ENCODE data around the gene SIGLEC12.

Gene SIGLEC12

DNA sequence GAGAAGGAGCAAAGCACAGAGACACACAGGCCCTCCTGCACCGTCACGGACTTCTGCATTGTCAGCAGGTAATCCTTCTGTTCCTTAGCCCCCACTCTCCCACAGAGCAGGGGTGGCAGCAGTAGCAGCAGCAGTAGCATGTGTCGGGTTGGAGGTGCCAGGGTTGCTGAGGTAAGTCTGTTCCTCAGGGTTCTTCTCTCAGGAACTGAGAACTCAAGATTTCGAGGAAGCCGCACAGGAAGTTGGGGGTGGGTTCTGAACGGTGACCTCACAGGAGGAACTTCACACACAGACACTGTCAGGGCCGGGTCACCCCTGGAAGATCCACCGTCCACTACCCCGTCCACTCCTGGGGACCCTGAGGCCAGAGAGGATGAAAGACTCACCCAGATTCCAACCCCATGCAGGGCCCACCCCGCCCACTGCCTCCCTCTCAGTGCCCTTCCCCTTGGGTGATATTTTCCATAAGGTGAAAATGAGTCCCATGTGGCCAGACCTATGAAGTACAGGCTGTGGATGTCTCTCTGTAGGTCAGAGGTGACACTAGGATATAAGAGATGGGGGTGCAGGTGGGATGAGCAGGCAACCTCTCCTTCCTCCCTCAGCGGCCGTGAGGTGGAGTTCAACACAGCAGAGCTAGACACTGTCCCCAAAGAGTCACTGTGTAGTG is at the start of gene SIGLEC12:
Gene SIGLEC12 (minus strand): TSS at position 207 of the 670 bp plus-strand sequence. CDS start 67 bp downstream, at position 140.
- DNase-seq (ENCODE audit: low read depth in 2 of 2), result no peak

DNA sequence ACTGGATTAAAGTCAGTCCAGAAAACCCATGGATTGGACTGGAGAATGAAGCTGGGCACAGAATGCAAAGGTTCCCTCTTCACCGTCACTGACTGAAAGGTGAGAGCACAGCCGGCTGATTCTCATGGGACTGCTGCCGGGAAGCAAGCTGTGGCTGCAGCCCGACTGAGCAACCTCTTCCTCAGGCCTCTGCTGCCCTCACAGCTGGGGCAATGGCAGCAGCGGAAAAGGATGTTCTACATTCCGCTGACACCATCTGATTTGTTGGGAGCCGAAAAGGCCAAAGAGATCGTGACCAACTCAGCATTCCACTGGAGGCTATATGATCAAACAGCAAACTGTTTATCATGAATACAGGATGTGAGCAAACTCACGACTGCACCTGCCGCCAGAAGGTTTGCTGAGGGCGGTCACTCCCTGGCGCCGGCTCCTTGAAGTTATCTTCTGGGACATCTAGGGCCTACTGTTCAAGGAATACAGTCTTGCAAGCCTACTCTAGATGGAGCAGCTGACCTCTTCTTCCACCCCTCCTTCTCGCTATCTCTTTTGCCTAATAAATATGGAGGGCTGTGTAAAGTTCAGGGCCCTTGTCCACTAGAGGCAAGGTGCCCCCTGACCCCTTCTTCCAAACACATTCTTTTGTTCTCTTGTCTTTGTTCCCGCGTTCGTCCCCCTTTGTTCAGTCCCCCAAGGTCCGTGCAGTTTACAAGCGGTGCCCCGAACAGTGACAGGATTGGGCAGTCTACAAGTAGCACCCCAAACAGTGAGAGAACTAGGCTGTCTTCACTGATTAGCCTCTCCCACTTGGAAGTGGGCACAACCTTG is 49.5 kb upstream of the SIGLEC12 start:
- DNase-seq (ENCODE audit: low read depth in 2 of 2), result no peak

DNA sequence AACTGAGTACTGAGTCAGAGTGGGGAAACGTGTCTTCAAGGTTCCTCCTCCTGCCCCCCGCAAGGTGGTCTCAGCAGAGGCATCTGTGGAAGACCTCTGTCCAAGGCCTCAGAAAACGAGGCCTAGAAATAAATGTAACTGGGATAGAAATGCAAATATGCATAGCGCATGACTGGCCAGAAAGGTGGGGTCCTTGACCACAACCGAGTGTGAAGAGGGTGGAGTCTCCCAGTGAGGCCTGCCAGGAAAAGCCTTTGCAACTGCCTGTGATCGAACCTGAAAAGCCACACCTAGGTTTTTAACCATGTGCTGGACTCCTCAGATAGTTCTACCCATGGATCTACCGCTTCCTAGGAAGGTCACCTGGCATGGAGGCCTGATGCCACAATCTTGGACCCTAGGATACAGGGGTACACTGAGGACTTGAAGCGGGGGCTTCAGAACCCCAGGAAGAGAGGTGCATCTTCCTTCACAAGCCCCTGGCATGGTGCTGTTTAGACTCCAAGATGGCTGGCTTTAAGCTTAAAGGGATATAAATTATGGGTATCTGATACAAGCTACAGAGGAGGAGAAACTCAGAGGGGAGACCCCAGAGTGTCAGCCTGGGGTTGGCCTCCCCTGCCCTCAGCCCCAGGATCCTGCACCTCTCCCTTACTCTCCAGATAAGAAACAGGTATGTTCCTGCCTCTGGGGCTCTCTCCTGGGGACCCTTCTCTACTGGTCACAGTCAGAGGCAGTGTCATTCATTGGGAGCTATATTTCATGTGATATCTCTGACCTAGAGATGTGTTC is 48.1 kb upstream of the SIGLEC12 start:
- DNase-seq (ENCODE audit: low read depth in 2 of 2), result no peak

DNA sequence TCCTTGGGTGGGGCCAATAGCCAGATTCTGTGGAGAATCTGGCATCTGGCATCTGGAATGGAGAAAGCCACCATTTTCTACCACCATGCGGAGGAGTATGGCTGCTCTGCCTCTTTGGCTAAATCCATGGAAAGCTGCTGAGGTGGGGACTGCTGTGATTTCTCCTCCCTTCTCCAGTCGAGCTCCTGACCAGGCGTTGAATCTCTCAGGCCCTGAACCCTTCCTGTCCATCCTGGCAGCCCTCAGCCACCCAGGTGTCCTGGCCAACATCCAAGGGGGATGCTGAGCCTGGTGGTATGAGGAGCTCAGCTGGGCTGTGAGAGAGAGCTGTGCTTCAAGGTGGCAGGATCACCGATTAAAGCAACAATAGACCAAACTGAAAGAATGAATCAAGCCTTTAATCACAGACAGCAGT is 47.3 kb upstream of the SIGLEC12 start:
- no peak for DNase-seq (ENCODE audit: low read depth in 2 of 2)

DNA sequence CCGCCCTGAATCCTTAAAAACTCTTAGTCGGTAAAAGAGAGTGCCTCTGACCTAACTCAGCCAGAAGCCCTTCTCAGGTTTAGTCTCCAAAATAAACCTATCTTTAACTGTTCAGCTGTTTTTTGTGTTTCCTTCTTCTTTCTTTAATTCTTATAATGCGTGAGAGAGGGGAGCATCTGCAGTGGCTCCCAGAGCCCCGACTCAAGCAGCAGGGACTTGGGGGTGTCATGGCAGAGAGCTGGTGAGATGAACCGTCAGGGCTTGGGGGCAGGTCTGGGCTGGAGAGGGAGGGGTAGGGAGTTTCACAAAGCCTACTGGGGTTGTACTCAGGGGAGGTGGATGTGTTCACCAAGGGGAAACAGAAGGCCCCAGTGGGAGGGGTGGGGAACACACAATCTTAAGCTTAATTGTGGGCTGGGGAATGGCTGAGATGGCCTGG is 46.6 kb upstream of the SIGLEC12 start:
- no peak for DNase-seq (ENCODE audit: low read depth in 2 of 2)

DNA sequence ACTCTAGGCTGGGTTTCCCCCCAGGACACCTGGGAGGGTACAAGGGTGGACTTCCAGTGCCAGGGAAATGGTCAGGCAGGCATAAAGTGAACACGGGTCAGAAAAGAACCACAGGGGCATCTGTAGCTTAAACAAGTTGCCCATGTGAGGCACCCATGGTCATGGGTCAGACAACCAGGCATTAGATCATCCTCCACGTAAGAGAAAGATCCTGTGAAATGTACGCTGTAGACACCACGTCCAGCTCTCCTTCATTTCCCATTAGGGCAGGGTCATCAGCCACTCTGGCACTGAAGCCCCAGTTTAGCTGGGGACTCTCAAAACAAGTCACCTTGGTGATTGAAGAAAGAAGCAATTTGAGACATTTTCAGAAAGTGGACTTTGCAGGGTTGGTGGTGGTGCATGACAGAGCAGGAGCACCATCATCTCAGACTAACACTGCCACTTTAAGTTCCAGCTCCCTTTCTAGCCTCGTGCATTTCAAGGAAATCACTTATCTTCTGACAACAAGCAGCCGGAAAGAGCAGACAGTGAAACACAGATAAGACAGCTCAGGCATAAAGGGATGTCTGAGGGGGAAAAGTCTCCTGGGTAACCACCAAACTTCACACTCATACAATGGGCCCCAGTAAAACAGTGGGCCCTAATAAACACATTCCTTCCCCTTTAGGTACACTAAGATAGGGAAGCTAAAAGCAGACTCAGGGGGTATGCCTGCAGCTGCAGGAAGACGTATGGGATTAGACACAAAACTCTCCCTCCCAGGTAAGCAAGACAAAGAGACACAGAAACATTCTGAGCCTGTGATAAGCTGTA is 46.0 kb upstream of the SIGLEC12 start:
- DNase-seq (ENCODE audit: low read depth in 2 of 2), result no peak

DNA sequence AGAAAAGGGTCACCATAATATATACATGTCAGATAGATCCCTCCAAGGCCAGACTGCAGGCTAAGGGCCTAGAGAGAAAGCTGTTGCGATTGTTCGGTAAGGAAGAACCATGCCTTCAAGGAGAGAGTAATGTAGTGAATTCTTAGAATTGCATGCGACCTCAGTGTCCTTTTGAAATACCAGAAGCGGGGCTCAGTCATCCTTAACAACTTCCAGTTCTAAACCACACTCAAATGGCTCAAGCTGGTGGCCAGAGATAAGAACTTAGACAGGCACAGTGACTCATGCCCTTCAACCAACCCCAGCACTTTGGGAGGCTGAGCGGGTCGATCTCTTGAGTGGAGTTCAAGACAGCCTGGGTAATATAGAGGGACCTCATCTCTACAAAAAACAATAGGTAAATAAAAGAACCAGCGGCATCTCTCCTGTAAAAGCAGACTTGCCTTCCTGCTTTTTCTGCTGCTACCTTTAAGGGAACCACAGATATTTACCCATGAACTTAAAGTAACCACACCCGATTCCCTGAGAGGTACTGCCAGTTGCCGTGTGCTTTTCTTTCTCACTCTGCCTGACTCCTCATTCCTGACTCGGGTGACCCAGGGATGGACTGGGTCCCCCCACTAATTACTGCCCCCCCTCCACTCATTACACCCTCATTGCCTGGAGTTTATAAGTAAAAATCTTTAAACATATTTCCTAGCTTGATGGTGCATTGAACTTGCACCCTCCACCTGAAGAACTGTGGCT is 45.2 kb upstream of the SIGLEC12 start:
- DNase-seq (ENCODE audit: low read depth in 2 of 2), result no peak

DNA sequence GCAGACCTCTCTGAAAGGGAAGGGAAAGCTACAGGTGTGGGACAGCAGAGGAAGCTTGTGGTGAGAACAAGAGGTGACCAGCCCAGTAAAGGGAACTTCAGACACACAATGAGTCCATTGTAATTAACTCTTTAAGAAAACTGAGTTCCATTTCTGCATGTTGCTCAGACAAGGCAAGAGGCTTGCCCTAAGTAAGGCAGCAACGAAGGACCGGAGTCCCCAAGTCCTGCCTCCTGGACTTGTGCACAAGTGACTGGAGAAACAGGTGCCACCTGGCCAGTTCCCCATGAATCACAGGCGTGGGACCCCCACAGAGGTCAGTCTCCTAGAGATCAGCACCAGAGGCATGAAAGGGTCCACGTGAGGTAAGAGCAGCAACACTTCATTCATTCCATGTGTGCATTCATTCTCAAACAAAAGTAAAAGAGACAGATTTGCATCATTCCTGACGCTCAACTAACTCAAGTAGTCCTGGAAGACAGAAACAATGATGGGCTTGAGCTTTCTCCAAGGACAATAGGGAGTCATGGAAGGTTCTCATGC is 44.6 kb upstream of the SIGLEC12 start:
- DNase-seq (ENCODE audit: low read depth in 2 of 2), result no peak

DNA sequence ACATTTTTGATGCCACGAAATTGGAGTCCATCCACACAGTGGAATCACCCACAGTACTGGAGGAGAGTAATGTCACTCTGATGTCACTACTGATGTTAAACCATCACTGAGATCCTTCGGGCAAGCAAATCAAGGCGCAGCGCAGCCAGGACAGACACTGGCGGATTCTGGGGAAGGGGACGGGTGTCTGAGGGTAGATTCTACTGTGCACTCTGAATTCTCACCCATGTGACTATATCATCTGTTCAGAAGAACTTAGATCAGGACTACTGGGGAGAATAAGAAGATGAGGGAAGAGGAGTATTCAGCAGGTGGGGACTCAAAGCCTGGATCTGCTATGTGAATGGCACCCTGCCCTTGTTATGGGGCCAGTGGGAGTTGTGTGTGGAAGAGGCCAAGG is 42.4 kb upstream of the SIGLEC12 start:
- DNase-seq (ENCODE audit: low read depth in 2 of 2), result no peak

DNA sequence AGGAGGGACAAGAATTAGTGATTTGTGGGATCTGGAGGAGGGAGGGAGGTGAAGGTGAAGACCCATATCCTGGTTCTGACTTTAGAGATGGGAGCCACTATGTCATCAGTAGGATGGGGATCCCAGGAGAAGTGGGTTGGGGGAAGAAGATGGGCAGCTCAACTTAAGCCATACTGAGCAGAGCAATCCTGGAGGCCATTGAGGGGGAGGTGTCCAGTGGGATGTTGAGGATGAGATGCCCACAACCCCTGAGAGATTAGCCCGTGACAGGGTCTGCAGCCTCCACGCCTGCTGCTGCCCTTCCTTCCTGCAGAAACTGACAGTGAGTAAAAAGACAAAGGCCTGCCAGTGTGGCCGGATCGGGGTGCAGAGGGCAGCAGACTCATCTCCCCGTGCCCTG is 41.1 kb upstream of the SIGLEC12 start:
- no peak for DNase-seq (ENCODE audit: low read depth in 2 of 2)

DNA sequence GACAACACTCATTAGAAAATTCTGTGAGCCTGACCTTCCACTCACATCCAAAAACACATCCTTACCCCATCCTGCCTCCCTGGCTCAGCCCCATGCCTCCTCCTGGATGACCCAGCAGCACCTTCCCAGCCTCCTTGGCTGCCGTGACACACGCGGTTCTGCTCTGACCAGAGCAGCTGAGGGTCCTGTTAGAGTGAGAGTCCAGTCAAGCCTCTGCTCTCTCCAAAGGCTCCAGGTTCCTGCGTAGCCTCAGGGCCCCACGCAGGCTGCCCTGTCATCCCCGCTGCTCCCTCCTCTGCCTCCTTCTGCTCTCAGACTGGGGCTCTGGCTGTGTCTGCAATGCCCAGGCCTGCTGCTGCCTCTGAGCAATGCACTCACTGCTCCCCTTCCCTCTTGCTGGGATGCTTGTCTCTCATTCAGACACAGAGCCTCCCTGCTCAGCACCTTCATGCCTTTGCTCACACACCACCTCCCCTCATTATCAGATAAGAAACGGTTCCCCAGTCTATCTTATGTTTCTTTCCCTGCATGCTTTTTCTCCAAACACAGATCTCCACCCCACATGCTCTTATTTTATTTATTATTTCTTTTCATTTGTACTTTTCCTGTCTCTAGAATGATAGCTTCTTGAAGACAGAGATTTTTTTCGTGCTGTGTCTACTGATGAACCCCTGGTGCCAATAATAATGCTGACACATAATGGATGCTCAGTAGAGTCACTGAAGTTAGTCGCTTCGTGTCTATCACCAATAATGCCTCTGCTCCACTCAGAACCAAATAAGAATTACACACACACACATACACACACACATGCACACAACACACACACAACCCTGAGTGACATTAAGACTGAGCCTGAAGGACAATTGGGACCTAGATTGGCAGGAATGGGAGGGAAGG is 40.1 kb upstream of the SIGLEC12 start:
- no peak for DNase-seq (ENCODE audit: low read depth in 2 of 2)

DNA sequence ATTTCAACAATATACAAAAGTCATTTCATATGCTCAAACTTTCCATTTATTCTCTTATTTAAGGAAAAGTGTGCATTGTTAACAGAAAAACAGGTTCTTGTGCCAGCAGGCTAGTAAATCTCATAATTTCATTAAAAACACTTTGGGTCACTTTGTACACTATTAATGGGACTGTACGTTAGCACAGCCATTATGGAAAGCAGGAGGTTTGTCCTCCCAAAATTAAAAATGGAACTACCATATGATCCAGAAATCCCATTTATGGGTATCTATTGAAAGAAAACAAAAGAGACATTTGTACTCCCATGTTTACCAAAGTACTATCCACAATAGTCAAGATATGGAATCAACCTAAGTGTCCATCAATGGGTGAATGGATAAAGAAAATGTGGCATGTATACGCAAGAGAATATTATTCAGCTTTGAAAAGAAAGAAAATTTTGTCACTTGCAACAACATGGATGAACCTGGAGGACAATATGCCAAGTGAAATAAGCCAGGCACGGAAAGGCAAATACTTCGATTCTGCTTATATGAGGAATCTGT is 38.3 kb upstream of the SIGLEC12 start:
- DNase-seq (ENCODE audit: low read depth in 2 of 2), result no peak

DNA sequence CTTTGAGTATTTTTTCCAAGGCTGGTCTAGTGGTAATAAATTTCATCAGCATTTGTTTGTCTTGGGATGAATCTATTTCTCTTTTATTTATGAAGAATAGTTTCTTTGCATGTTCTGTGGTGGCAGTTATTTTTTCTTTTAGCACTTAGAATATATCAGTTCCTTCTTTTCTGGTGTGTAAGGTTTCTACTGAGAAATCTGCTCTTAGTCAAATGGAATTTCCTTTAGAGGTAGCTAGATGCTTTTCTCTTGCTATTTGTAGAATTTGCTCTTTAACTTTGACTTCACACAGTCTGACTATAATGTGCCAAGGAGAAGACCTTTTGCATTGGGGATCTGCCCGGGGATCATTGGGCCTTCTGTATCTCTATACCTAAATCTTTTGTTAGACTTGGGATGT is 33.9 kb upstream of the SIGLEC12 start:
- DNase-seq (ENCODE audit: low read depth in 2 of 2), result no peak

DNA sequence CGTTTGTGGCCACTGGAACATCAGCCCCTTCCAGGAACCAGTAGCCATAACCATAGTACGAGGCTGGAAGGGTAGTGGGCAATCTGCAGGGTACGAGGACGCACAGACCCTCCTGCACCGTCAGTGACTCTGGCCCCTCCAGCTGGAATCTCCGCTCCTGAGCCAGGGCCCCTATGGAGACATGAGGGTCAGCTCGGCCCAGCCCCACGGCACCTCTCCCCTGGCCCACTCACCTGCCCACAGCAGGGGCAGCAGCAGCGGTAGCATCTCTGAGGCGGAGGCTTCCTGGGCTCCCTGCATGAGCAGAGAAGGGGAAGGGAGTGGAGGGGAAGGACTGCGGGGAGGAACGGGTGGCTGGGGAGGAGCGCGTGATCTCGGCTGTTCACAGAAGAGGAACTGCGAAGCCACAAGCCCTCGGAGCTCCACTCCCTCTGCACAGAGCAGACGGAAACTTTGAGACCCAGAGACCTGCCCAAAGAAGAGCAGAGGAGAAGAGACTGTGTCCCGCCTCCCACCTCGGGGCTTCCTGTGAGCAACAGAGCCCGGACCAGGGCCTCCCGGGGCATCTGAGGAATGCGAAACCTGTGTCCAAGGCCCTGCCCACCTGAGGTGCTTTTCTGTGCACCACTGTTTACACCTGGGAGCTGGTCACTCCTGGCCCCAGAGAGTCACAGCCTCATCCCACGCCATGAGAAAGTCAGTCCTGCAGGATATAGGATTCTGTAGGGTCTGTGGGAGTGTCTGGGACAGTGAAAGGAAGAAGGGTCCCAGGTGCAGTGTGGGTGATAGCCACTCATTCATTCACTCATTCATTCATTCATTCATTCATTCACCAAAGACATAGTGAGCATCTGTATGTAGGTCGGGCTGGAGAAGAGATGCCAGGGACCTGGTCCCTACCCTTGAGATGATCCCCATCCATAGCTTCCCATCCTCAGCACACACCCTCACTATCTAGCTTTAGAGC is 30.0 kb upstream of the SIGLEC12 start, which contains the start of gene SIGLEC6:
Gene SIGLEC6 (minus strand): TSS at position 322 of the 967 bp plus-strand sequence. CDS start 22 bp downstream, at position 300.
- no peak for DNase-seq (ENCODE audit: low read depth in 2 of 2)

DNA sequence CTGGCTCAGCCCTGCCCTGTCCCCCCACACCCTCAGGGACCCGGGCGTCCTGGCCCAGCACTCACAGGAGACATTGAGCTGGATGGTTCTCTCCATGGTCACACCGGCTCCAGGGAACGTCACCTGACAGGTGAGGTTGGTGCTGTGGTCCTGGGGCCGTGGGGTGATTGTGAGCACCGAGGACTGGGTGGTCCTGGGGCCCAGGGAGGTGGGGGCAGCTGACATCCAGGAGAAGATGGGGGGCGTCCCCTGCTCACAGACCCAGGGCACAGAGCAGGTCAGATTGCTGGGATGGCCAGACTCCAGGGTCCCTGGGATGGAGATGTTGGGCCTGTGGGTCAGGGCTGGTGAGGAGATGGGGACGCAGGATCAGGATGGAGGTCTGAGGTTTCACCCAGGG is 29.0 kb upstream of the SIGLEC12 start:
- no peak for DNase-seq (ENCODE audit: low read depth in 2 of 2)

DNA sequence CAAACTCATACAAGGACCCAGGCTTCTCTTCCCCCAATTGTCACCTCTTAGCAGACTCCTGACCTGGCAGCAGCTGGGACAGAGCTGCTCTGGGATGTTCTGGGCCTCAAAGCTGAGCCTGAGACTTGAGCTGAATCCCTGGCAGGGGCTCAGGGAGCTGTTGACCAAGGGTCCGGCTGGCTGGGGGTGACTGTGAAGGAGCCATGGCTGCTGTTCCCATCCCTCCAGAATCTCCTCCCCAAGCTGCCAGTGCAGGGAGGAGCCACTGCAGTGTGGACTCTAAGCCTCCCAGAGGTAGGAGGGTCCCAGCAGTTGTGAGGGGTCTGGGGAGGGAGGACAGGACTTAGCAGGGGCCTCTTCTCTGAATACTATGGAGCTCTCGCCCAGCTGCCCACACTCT is 27.7 kb upstream of the SIGLEC12 start:
- DNase-seq (ENCODE audit: low read depth in 2 of 2), result no peak

DNA sequence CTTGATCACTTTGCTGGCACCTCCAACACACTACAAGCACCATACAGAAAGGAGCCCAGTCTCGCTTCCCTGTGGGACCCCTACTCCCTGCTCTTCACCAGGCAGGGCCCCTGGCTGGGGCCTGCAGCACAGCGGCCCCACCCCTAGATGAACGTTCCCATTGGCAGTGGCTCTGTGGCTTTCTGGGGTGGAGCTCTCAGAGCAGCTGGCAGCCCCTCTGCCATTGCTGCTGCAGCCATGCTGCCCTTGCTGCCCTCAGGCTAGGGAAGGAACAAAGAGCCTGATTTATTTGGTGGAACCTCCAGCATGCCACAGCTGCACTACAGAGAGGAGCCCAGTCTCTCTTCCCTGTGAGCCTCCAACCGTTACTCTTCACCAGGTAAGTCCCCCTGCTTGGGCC is 24.1 kb upstream of the SIGLEC12 start:
- DNase-seq (ENCODE audit: low read depth in 2 of 2), result no peak

All from fibroblast of skin of left quadriceps (primary cell).